GM19099 (cell line): ENCODE data around the gene BCS1L.

Source experiments
- POLR2A ChIP-seq: IDR thresholded peaks from 3 replicates; pipeline ENCODE4 v1.6.1; 2011; ENCODE audit warnings: low read depth; ENCODE audit not compliant: insufficient read length; ENCODE audit errors: extremely low read depth

Gene BCS1L

DNA sequence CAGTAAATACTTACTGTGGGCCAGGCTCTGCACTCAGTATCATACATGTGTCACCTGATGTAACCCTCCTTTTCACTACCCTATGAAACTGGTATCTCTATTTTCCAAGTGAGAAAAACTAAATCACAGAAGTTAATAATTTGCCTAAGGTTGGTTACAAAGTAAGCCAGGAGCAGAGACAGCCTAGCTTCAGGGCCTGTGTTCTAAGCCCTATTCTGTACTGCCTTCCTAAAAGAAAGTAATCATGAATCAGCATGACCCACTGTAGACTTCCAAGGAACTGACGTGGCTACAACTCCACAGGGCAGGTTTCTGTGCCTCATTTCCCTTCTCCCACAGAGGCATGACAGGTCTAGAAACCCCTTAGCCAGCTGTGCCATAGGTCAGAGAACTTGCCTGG lies 14.4 kb upstream of the BCS1L start:
- no peak for TF ChIP-seq POLR2A

DNA sequence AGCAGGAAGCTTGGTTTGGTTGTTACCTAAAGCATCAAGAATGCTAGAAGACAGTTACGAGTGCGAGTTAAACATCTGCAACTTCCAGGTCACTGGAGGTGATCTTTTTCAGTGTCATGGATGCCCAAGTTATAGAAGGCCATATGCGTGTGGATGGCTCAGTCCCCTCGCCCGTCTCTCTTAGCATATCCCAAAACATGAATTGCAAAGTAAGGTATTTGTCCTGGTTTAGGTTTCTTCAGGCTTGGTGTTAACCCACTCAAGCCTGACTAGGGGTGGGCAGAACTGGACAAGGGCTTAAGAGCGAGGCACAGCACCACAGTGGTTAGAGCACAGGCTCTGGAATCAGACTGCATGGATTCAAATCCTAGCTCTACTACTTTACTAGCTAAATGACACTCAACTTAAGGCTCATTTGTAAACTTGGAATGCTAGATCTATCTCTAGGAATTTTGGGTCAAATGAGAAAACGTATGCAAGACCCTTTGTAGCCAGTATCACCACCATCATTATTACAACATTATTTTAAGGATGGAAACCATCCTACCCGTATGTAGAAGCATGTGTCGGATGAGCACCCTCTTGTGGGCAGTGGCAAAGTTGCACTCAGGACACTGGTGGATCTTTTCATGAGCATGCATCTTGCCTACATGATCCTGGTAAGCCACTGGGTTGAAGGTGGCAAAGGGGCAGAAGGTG lies 11.2 kb upstream of the BCS1L start:
- no peak for TF ChIP-seq POLR2A

DNA sequence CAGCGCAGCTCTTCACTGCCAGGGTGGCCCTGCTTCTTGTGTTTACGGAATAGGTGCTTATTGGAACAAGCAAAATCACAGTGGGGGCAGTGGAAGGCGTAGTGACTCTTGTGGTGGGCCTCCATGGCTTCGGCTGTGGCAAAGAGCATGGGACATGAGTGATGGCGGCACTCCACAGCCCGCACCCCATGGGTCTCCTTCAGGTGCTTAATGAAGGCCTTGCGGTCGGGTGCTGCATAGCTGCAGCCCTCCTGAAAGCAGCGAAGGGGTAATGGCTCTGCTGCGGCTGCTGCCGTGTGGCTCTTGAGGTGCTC lies 10.7 kb upstream of the BCS1L start:
- TF ChIP-seq POLR2A = no peak

DNA sequence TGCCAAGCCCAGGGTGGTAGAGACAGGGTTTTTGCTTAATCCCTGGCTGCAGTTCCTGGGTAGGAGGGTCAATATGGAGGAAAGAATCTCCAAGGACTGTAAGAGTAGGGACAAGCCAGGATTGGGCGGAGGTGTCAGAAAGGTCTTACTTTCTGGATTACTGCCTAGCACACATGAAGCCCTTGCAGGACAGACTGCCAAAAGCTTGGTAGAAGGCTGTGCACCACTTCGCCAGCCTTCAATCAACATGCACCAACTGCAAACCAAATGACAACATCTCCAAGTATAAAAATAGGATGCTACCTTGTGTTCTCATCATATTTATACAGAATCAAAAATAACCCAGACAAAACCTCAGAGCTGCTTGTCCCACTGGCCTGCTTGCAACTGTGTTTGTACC lies 3.7 kb upstream of the BCS1L start:
- no peak for TF ChIP-seq POLR2A

DNA sequence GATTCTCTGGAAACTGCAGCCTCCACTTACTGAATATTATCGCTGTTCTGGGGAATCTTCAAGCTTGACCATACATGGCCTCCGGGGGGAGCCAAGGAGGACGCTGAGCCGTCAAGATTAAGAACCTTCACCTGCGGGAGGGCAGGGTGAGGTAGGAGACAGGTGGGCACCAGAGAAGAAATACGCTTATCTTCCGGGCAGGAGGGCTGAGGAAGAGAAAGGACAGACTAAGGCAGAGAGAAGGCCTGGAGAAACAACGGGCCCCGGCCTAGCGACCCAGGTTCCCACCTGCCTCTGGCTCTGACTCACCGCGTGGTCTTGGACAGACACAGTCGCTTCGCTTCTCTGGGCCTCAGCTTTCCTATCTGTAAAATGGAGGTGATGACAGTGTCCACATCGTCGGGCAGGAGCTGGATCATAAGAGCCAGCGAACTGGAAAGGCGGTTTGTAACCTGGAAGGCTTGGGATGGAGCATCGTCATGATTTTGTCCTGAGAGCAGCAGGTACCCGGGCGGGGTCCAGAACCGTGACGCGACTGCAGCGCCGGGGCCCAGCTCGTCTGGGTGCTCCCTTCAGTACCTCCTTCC lies 719 bp upstream of the BCS1L start:
- TF ChIP-seq POLR2A = no peak

DNA sequence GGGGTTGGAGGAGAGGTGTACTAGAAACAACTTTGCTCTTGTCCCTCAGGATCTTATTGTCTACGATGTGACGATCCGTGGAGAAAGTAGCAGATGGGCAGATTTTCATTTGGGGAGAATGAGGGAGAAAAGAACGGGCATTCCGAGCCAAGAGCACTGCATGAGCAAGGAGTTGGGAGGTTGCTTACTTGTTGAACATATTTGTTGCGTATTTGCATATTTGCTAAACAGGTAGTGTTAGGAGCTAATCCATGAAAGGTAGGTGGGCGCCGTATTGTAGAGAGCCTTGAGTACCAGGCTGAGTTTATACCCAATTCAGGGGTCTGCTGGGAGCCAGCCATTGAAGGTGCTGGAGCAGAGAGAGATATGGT lies 490 bp downstream of the BCS1L start:
- TF ChIP-seq POLR2A = no peak

DNA sequence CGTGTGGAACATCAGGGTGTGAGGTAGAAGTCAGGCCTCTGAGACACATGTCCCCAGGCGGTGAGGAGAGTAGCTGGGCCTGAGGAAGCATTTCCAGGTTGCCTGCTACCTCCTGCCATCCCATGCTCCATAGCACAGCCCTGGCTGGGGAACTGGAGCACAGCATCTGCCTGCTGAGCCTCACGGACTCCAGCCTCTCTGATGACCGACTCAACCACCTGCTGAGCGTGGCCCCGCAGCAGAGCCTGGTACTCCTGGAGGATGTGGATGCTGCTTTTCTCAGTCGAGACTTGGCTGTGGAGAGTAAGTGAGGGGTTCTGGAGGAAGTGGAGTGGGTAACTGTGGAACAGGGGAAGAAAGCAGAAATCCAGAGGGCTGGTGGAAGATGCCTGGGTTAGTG lies 2.9 kb downstream of the BCS1L start:
- TF ChIP-seq POLR2A = no peak

DNA sequence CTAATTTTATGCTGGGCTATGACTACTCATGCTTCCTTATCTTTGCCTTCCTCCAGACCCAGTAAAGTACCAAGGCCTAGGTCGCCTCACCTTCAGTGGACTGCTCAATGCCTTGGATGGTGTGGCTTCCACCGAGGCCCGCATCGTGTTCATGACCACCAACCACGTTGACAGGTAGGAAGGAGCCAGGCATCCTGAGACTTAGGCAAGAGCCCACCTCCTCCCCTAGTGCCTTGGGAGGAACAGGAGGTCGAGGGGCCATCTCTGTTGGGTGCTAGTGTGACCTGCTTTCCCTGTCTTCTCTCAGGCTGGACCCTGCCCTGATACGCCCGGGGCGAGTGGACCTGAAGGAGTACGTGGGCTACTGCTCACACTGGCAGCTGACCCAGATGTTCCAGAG lies 3.3 kb downstream of the BCS1L start:
- no peak for TF ChIP-seq POLR2A

DNA sequence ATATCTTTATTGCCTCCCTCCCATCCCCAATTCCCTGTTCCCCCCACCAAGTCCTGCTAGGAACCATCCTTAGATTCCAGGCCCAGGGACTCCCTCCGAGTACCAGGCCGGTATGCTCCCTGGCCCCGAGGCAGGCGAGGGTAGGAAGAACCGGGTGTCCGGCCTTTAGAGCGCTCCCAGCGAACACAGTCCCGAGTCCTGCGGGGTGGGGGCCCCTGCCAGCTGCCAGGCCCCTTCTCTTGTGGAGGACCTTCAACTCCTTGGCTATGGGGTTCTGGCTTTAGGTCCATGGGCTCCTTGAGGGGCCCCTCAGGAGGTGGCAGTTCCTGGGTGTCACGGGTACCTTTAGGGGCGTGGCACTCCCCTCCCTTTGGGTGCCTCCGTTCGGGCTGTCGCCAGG lies 4.4 kb downstream of the BCS1L start:
- no peak for TF ChIP-seq POLR2A

DNA sequence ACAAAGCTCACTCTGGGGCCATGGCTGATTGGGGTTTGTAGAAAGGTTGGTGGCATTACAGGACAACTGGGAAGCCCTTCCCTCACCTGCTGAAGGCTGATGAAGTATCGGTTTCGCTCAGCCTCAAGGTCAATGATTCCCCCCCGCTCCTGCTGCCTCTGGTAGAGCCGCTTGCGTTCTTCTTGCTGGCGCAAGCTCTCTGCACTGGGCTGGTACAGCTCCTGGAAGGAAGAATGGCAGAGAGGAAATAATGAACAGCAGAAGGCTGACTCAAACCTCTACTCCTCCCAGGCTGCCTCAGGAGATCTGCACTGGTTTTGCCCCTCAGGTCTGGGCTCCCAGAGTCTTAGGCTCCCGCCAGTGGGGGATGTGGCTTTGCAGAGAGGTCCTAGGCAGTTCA lies 5.2 kb downstream of the BCS1L start:
- no peak for TF ChIP-seq POLR2A

DNA sequence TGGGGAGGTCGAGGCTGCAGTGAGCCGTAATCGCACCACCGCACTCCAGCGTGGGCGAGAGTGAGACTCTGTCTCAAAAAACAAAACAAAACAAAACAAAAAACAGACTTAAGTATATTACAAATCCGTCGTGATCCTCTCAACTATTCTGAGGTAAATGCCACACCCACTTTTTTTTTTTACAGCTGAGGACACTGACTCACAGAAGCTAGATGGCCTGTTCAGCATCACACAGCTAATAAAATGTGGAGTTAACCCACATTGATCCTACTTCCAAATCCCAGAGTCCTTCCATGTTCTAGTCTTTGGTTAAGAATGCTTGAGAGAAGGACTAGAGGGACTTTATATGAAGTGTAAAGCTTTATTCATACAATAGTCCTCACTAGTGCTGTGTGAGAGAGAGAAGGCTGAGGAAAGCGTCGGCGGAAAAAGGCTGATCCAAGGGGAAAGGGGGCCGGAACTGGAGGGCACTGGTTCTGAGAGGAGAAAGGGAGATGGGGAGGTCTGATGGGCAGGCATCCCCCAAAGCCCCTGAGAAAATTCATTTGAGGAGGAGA lies 11.7 kb downstream of the BCS1L start:
- TF ChIP-seq POLR2A = no peak

DNA sequence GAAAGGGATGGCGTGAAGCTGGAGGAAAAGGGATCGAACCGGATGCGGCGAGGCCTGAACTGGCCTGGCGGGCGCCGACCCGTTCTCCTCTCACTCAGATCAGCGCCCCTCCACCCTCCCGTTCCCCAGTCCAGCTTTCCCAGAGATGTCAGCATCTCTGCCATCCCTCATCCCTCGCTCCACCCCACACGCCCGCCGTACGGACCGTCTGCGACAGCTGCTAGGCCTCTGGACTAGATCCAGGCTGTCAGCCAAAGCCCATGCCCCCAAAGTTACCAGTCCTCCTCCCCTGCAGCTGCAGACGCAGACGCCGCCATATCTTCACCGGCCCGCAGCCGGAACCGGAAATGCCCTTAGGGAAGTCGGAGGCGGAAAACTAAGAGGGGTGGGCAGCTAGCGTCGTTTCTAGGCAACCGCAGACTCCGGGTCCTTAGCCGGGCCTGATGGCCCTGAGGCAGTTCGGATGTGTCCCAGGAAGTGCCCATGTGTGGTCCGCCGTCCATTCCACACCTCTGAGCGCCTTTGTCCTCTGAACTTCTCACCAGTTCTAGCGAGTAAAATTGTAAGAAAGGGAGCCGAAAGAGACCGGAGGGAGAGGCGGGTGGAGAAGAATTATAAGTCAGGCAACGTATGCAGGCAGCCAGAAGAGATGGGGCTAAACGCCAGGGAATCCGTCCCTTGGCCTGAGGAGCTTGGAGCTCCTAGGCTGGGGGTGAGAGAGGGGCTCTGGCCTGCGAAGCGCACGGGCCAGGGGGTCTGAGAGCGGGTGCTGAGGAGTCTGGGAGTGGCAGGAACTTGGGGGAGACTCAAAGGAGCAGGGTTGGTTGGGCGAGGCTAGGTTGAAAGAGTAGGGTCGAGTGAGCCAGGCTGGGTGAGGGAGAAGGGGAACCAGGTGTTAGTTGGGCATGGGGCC lies 12.4 kb downstream of the BCS1L start, which contains the start of the genes RNF25 and STK36:
Gene RNF25 (minus strand): TSS at position 349 of the 913 bp plus-strand sequence. CDS start 32 bp downstream, at position 317.
Gene STK36 (plus strand): TSS at position 433 of the 913 bp plus-strand sequence. CDS start 744 bp downstream, outside the sequence.
- TF ChIP-seq POLR2A = peak; percentile 79

DNA sequence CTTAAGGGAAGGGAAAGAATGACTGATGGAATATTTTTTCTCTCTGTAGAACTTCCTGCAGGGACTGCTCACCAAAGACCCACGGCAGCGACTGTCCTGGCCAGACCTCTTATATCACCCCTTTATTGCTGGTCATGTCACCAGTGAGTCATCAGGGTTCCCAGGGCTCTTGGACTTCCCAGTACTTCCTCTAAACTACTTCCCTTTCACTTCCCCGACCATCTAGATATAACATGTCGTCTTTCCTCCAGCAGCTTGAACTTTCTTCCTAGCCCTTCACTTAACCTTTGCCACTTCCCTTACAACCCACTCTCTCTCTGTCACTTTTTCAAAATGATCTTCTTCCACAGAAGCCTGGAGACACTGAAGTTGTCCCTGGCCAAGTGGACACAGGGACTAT lies 19.6 kb downstream of the BCS1L start:
- no peak for TF ChIP-seq POLR2A

DNA sequence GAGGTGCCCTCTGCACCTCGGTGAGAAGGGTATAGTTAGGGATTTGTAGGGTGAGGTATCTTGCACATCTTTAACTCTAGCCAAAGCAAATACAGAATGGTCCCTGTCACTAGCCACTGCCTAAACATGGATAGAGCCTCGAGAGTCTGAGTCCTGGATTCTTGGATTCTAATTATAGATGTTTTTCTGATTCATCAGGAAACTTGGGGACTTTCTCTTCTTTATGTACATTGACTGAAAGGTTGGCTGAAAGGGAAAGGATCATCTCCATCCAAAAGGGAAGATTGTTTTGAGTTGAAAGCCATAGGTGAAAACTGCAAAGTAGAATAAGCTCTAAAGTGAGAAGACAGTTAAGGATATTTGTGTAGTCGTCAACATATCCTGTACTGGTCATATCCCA lies 20.6 kb downstream of the BCS1L start:
- TF ChIP-seq POLR2A = no peak

DNA sequence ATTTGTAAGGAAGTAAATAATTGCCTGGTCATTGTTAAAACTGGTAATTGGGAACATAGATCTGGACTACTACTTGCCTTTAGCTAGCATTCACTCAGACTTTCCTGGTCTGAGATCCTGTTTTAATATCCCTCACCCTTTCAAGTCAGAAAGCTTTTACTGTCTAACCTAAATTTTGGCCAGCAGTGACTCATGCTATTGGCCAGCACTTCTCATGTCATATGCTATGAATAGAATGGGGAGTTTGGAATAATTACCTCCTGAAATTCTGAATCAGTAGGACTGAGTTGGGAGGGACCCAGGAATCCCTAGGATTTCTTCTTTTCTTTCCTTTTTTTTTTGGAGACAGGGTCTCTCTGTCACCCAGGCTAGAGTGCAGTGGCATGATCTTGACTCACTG lies 31.8 kb downstream of the BCS1L start:
- no peak for TF ChIP-seq POLR2A
